Smooth muscle cell (in vitro differentiated cells): ENCODE results near the gene KLHL29. TPM values are rescaled to one million over a fixed set of nuclear protein-coding genes. Genes with fewer than 3 reads are reported as not detected.

Source experiments
- DNase-seq: peaks from one replicate; lab custom pipeline; 2025; ENCODE audit not compliant: unreplicated experiment; lab: John Stamatoyannopoulos, UW
- H2AFZ ChIP-seq: fragments of 200-600 bp; sonication (generic); 2 replicates; pipeline ENCODE4 v1.6.0; 2016; ENCODE audit warnings: antibody characterized with exemption, low read depth, mild to moderate bottlenecking
- H3F3A ChIP-seq: fragments of 200-600 bp; sonication (generic); 2 replicates; pipeline ENCODE4 v1.6.0; 2017; ENCODE audit warnings: antibody characterized with exemption, low read depth
- H3K27ac ChIP-seq: fragments of 200-600 bp; sonication (generic); 2 replicates; pipeline ENCODE4 v1.5.1; 2016; ENCODE audit warnings: low read depth, mild to moderate bottlenecking
- H3K27me3 ChIP-seq: fragments of 200-600 bp; sonication (generic); 2 replicates; pipeline ENCODE4 v1.6.1; 2016; ENCODE audit warnings: low read depth, mild to moderate bottlenecking
- H3K36me3 ChIP-seq: fragments of 200-600 bp; sonication (generic); 2 replicates; pipeline ENCODE4 v1.5.1; 2016; ENCODE audit warnings: low read depth
- H3K4me1 ChIP-seq: fragments of 200-600 bp; sonication (generic); 2 replicates; pipeline ENCODE4 v1.5.1; 2016; ENCODE audit warnings: low read depth
- H3K4me2 ChIP-seq: fragments of 200-600 bp; sonication (generic); 2 replicates; pipeline ENCODE4 v1.6.0; 2016; ENCODE audit warnings: mild to moderate bottlenecking
- H3K4me3 ChIP-seq: fragments of 200-600 bp; sonication (generic); 2 replicates; pipeline ENCODE4 v1.5.1; 2016; ENCODE audit warnings: mild to moderate bottlenecking
- H3K79me2 ChIP-seq: fragments of 200-600 bp; sonication (generic); 2 replicates; pipeline ENCODE4 v1.6.0; 2016; ENCODE audit warnings: low read depth, mild to moderate bottlenecking
- H3K9ac ChIP-seq: fragments of 200-600 bp; sonication (generic); 2 replicates; pipeline ENCODE4 v1.6.0; 2016; ENCODE audit warnings: low read depth
- H3K9me3 ChIP-seq: fragments of 200-600 bp; sonication (generic); replicated peaks from 2 replicates; pipeline ENCODE4 v1.5.1; 2016; ENCODE audit warnings: low read depth
- H4K20me1 ChIP-seq: fragments of 200-600 bp; sonication (generic); 2 replicates; pipeline ENCODE4 v1.6.0; 2016; ENCODE audit warnings: low read depth
- CTCF ChIP-seq: fragments of 200-600 bp; sonication (generic); IDR thresholded peaks from 2 replicates; pipeline ENCODE4 v1.5.1; 2017; ENCODE audit warnings: borderline replicate concordance, mild to moderate bottlenecking, antibody characterized with exemption; ENCODE audit not compliant: insufficient read depth, poor library complexity, severe bottlenecking
- WGBS: methylation state at CpG from one replicate; pipeline ENCODE4 v1.1.7; 2016; ENCODE audit warnings: low lambda C conversion rate; 5-methylcytosine and 5-hydroxymethylcytosine counted together
- polyA plus RNA-seq: library from polyadenylated mRNA; unstranded; fragments of >200 nt; fragmentation: Nextera tagmentation; extraction: Ambion mirVana; gene quantifications from 2 replicates; pipeline ENCODE4 v1.2.1, GENCODE V29; 2016
- total RNA-seq: library from RNA; depleted of rRNA; stranded (reverse); fragments of >200 nt; gene quantifications from 2 replicates; pipeline ENCODE4 v1.2.3, GENCODE V29; 2014

The KLHL29 gene
- total and polyA plus RNA-seq, 2 experiments from 2014 or later = 3.1 to 6.6 TPM

GRCh38 chr2:23563151-23563550 lies 178.2 kb downstream of the KLHL29 start:
- Histone ChIP-seq H3K4me1 (peaks cover 3% of the 10 kb centered on the region), H3F3A (peaks cover 3% of the 10 kb centered on the region), H3K36me3 (no peaks in the 10 kb centered on the region), H3K27me3 (no peaks in the 10 kb centered on the region), H3K9me3 (no peaks in the 10 kb centered on the region), H3K4me2 (no peak overlapping the region), H3K9ac (no peak overlapping the region), H4K20me1 (peaks cover 37% of the 10 kb centered on the region), H3K4me3 (no peak overlapping the region), H2AFZ (no peak overlapping the region), H3K79me2 (no peaks in the 10 kb centered on the region), H3K27ac (no peak overlapping the region)
- WGBS = 87% methylated on average over 10 of the region's 10 CpGs
- DNase-seq = no peak
- TF ChIP-seq CTCF = no peak

GRCh38 chr2:23563673-23564614 lies 179.0 kb downstream of the KLHL29 start:
- DNase-seq = no peak
- 85% methylated on average over 22 of the region's 22 CpGs for WGBS
- Histone ChIP-seq H3K36me3 (no peaks in the 10 kb centered on the region), H3F3A (peaks cover 3% of the 10 kb centered on the region), H3K27ac (no peak overlapping the region), H2AFZ (no peak overlapping the region), H3K9ac (no peak overlapping the region), H3K4me1 (peaks cover 3% of the 10 kb centered on the region), H4K20me1 (peaks cover 42% of the 10 kb centered on the region), H3K27me3 (no peaks in the 10 kb centered on the region), H3K9me3 (no peaks in the 10 kb centered on the region), H3K4me3 (no peak overlapping the region), H3K4me2 (no peak overlapping the region), H3K79me2 (no peaks in the 10 kb centered on the region)
- TF ChIP-seq CTCF = no peak

- TF ChIP-seq CTCF = no peak
- H3K36me3 ChIP-seq = no peaks in the 10 kb centered on the region
- H3K27me3 ChIP-seq = no peaks in the 10 kb centered on the region
- H3F3A ChIP-seq = peaks cover 3% of the 10 kb centered on the region
- H4K20me1 ChIP-seq = peaks cover 37% of the 10 kb centered on the region
- H3K27ac ChIP-seq = no peak overlapping the region
- DNase-seq = no peak
- 70% methylated on average over 8 of the region's 8 CpGs for WGBS
- no peaks in the 10 kb centered on the region for H3K79me2 ChIP-seq
- H3K4me3 ChIP-seq = no peak overlapping the region
- no peaks in the 10 kb centered on the region for H3K9me3 ChIP-seq
- H3K9ac ChIP-seq = no peak overlapping the region
- peaks cover 3% of the 10 kb centered on the region for H3K4me1 ChIP-seq
- H3K4me2 ChIP-seq = no peak overlapping the region
- H2AFZ ChIP-seq = no peak overlapping the region
Observed at GRCh38 chr2:23564615-23564960, 179.6 kb downstream of the KLHL29 start.
